ENCODE measurements around the gene DYNC1LI2.

DYNC1LI2 gene

DNA sequence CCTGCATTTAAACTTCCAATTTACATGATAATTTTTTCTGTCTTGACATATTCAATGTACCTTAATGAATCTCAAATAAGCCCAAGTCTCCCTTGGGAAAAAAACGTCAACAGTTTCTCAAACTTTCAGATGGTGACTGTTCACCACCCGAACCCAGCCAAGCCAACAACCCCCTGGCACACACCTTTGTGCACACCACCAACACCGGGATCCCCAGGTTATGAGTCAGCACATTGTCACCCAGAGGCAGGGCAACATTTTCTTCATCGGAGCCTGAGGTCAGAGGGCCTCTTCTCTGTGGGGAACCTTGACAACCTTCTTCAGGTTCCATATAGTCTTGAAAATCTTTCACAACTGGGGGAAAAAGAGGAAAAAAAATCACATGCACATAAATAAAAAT lies 15.5 kb downstream of the DYNC1LI2 start:
- no peak for DNase-seq

- no peak for DNase-seq
Observed at GRCh38 chr16:66731101-66731500, 20.3 kb downstream of the DYNC1LI2 start.

DNA sequence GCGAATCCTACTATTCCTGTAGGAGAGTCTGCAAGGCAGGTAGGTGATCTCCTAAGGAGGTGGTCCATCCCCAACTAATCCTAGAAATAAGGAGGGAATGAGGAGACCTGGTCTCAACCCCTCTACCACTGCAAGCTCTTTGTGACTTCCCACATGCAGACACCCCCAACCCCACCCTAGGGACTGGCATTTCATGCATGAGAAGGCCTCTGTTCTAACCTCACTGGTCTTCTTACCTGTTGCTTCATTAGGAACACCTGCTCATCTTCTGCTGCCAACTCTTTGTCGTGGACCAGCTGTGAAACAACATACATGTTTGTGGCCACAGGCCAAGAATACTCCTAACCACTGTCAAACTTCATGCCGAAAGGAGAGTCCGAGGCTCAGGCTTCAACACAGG lies 22.6 kb downstream of the DYNC1LI2 start:
- DNase-seq = no peak

GRCh38 chr16:66728117-66728787 lies 23.2 kb downstream of the DYNC1LI2 start:
- no peak for DNase-seq

GRCh38 chr16:66720766-66721165 lies 30.6 kb downstream of the DYNC1LI2 start:
- DNase-seq = no peak

- no peak for DNase-seq
Observed at GRCh38 chr16:66719246-66719645, 32.2 kb downstream of the DYNC1LI2 start.

- DNase-seq = no peak
Observed at GRCh38 chr16:66717776-66718175, 33.6 kb downstream of the DYNC1LI2 start.

- no peak for DNase-seq
Observed at GRCh38 chr16:66717112-66717675, 34.2 kb downstream of the DYNC1LI2 start.

- no peak for DNase-seq
Observed at GRCh38 chr16:66714654-66715307, 36.6 kb downstream of the DYNC1LI2 start.

GRCh38 chr16:66714062-66714461 lies 37.3 kb downstream of the DYNC1LI2 start:
- DNase-seq = no peak

- no peak for DNase-seq
Observed at GRCh38 chr16:66713076-66713475, 38.3 kb downstream of the DYNC1LI2 start.

- no peak for DNase-seq
Observed at GRCh38 chr16:66712512-66712911, 38.9 kb downstream of the DYNC1LI2 start.

DNA sequence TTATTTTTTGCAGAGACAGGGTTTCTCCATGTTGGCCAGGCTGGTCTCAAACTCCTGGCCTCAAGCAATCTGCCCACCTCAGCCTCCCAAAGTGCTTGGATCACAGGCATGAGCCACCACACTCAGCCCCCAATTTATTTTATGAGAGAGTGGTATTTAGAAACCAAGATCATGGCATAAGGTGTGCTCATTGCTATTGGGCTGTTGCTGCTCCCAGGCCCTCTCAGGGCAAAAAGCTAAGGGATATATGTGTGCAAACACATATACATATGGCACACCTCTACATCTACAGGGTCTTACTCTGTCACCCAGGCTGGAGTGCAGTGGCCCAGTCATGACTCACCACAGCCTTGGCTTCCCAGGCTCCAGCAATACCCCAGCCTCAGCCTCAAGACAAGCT lies 39.8 kb downstream of the DYNC1LI2 start:
- DNase-seq = no peak

- no peak for DNase-seq
Observed at GRCh38 chr16:66706506-66706880, 44.9 kb downstream of the DYNC1LI2 start.

DNA sequence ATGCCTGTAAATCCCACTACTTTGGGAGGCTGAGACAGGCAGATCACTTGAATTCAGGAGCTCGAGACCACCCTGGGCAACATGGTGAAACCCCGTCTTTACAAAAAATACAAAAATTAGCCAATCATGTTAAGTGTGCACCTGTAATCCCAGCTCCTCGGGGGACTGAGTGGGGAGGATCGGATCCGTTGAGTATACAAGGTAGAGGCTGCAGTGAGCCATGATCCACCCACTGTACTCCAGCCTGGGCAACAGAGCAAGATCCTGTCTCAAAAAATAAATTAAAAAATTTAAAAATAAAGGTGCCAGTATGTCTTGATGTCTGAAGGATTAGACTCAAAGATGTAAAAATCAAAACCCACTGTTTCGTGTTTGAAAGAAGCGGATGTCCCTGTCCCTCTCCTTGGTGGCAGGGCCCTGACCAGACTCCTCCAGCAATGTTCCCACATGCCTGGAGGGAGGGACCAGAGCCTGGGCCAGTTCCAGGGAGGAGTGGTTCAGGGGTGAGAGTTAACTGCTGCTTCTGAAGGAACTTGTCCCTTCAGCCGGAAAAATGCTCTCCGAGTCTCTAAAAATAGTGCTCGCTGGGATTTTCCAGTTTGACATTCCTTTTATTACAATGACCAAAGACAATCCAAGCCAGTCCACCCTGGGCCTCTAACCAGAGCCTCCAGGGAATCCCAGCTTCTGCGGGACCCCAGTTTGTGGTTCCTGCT lies 45.5 kb downstream of the DYNC1LI2 start:
- DNase-seq = no peak

- DNase-seq = no peak
Observed at GRCh38 chr16:66703406-66704215, 47.8 kb downstream of the DYNC1LI2 start.

DNA sequence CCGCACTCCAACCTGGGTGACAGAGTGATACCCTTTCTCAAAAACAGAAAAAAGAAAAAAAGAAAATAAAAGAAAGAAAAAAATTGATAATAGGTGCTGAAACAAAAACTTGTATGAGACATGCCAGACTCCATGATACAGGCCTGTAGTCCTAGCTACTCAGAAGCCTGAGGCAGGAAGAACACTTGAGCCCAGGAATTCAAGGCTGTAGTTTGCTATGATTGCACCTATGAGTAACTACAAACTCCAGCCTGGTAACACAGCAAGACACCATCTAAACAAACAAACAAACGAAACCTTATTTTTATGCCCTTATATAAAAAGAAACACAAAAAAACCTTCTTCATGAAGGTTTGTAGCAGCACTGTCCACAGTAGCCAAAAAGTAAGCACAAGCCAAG lies 49.9 kb downstream of the DYNC1LI2 start:
- no peak for DNase-seq

DNA sequence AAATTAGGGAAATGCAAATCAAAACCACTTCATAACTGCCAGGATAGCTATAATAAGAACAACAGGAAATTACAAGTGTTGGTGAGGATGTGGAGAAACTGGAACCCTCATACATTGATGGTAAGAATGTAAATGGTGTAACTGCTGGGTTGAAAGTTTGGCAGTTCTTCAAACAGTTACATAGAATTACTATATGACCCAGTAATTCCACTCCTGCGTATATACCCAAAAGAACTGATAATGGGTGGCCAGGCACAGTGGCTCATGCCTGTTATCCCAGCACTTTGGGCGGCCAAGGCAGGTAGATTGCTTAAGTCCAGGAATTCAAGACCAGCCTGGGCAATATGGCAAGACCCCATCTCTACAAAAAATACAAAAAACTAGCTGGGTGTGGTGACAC lies 50.4 kb downstream of the DYNC1LI2 start:
- no peak for DNase-seq

- no peak for DNase-seq
Observed at GRCh38 chr16:66699898-66700297, 51.5 kb downstream of the DYNC1LI2 start.

DNA sequence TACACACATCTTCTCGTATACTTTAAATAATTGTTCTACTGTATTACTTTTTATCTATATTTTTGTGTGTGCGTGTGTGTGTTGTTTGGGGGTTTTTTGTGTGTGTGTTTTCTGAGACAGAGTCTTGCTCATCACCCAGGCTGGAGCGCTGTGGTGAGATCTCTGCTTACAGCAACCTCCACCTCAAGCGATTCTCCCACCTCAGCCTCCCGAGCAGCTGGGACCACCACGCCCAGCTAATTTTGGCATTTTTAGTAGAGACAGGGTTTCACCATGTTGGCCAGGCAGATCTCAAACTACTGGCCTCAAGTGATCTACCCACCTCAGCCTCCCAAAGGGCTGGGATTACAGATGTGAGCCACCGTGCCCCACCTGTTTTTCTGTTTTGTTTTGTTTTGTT lies 53.4 kb downstream of the DYNC1LI2 start:
- DNase-seq = no peak

DNA sequence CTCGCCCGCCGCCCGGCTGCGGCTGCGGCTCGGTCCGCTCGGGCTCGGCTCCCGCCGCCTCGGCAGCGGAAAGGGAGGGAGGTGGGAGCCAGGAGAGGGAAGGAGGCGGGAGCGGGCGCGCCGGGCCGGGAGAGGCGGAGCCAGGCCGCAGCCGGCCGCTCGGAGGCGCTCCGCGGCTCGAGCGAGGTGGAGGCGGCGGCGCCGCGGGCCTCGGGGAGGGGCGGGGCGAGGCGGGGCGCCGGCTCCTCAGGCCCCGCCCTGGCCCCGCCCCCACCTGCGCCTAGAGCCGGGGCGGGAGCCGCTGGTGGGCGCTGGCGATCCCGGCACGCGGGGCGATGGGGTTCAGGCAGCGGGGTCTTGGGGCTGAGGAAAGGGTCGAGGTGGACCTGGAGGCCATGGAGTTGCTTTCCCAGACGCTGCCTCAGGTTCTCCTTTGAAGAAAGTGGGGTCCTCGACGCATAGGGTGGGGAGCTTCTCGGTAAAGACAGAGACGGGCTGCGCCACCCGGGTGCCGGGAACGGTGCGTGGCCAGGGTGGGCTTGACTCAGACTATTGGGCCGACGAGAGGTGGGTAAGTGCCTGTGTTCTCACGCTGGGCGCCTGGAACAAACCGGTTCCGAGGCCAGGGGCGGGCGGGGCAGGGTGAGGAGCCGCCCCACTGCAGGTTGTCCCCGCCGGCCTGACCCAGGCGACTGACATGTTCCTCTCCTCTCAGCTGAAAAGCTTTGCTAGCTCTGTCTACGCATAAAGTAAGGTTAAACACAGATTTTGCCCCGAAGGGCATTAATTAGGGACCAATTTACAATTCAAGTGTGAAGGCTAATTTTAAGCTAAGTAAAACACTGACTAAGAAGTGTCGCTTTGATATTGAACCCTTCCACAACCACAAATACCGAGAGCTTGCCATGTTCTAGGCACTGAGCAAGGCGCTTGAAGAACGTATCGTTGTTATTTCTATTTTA lies 54.5 kb downstream of the DYNC1LI2 start, which contains the start of gene CMTM4:
TSS of gene CMTM4 (minus strand) at position 75 of the 962 bp plus-strand sequence. CDS start 218 bp downstream, outside the sequence.
- DNase-seq = peak; percentile 71

Measured in activated CD4-positive, alpha-beta T cell treated with anti-CD3 and anti-CD28 coated beads, Interleukin-2, amount 50 U/mL, for 1 hour (primary cell).